Uterus (tissue), 2 donors: Measurements from ENCODE around the gene RASGRP1.

Source experiments
- CTCF ChIP-seq, 4 experiments: fragments of 200-600 bp in 2 of 4; fragments of 450-650 bp in 2 of 4; sonication (generic) in 2 of 4; IDR thresholded peaks; one replicate each; pipeline ENCODE4 v1.5.1; 2016 to 2019; ENCODE audit warnings: antibody characterized with exemption in 4 of 4, mild to moderate bottlenecking in 2 of 4, moderate library complexity in 1 of 4
- POLR2A ChIP-seq, 2 donors: fragments of 450-650 bp; IDR thresholded peaks; one replicate each; pipeline ENCODE4 v1.6.1; 2016; ENCODE audit warnings: antibody characterized with exemption in 2 of 2, mild to moderate bottlenecking in 1 of 2, moderate library complexity in 1 of 2

DNA sequence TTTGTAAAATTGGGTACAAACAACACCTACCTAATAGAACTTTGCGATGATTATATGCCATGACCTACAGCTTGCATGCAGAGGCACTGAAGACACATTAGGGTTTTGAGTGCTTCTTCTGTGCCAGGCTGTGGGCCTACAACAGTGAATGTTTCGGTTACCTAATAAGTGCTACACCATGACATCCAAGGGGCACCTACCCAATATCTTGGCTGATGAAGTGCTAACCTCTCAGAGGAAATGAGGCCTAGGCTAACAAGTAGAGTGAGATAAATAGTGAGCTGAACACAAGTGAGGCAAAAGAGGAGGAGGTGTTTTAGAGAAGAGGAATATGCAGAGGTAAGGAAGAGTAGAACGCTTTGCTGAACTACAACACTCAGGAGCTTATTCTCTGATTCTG lies 12.2 kb upstream of the RASGRP1 start:
- no peak for TF ChIP-seq CTCF (IDR thresholded peaks at IDR 0.05)
- no peak for TF ChIP-seq POLR2A (IDR thresholded peaks at IDR 0.05)
